Hepatocyte (in vitro differentiated cells): ENCODE results near the gene PEX11B. TPM values are rescaled to one million over a fixed set of nuclear protein-coding genes. Genes with fewer than 3 reads are reported as not detected.

Source experiments
- DNase-seq: peaks from one replicate; pipeline ENCODE4 v3.0.0-alpha.2; 2016; ENCODE audit warnings: low spot score
- H2AFZ ChIP-seq: fragments of 200-600 bp; sonication (generic); 2 replicates; pipeline ENCODE4 v1.6.0; 2016; ENCODE audit warnings: antibody characterized with exemption, mild to moderate bottlenecking
- H3K27ac ChIP-seq: fragments of 200-600 bp; sonication (generic); 2 replicates; pipeline ENCODE4 v1.5.1; 2016; ENCODE audit warnings: mild to moderate bottlenecking
- H3K27me3 ChIP-seq: fragments of 200-600 bp; sonication (generic); 2 replicates; pipeline ENCODE4 v1.6.1; 2016
- H3K36me3 ChIP-seq: fragments of 200-600 bp; sonication (generic); replicated peaks from 2 replicates; pipeline ENCODE4 v1.5.1; 2016; ENCODE audit warnings: low read depth; ENCODE audit not compliant: insufficient read depth
- H3K4me1 ChIP-seq: fragments of 200-600 bp; sonication (generic); 2 replicates; pipeline ENCODE4 v1.5.1; 2016; ENCODE audit warnings: mild to moderate bottlenecking, moderate library complexity; ENCODE audit not compliant: insufficient read depth
- H3K4me2 ChIP-seq: fragments of 200-600 bp; sonication (generic); 2 replicates; pipeline ENCODE4 v1.6.0; 2016
- H3K4me3 ChIP-seq: fragments of 200-600 bp; sonication (generic); 2 replicates; pipeline ENCODE4 v1.5.1; 2016; ENCODE audit warnings: mild to moderate bottlenecking
- H3K79me2 ChIP-seq: fragments of 200-600 bp; sonication (generic); 2 replicates; pipeline ENCODE4 v1.6.0; 2017; ENCODE audit warnings: mild to moderate bottlenecking
- H3K9me2 ChIP-seq: fragments of 200-600 bp; sonication (generic); replicated peaks from 2 replicates; pipeline ENCODE4 v1.6.0; 2017; ENCODE audit warnings: mild to moderate bottlenecking; ENCODE audit not compliant: insufficient read depth
- H3K9me3 ChIP-seq: fragments of 200-600 bp; sonication (generic); 2 replicates; pipeline ENCODE4 v1.5.1; 2016; ENCODE audit warnings: low read depth, mild to moderate bottlenecking
- H4K20me1 ChIP-seq: fragments of 200-600 bp; sonication (generic); 2 replicates; pipeline ENCODE4 v1.6.0; 2016; ENCODE audit warnings: mild to moderate bottlenecking; ENCODE audit not compliant: insufficient read depth, poor library complexity, severe bottlenecking
- EZH2 ChIP-seq: fragments of 200-600 bp; sonication (generic); IDR thresholded peaks from 2 replicates; pipeline ENCODE4 v1.6.1; 2016; ENCODE audit warnings: antibody characterized with exemption, mild to moderate bottlenecking, borderline replicate concordance
- EZH2phosphoT487 ChIP-seq: fragments of 200-600 bp; sonication (generic); IDR thresholded peaks from one replicate; pipeline ENCODE4 v1.6.1; 2018; ENCODE audit warnings: antibody characterized with exemption, mild to moderate bottlenecking, low read depth, moderate library complexity; ENCODE audit not compliant: unreplicated experiment, severe bottlenecking
- WGBS: methylation state at CpG from one replicate; pipeline ENCODE4 v1.1.6; 2016; ENCODE audit warnings: low lambda C conversion rate; ENCODE audit errors: missing lambda C conversion rate; 5-methylcytosine and 5-hydroxymethylcytosine counted together
- polyA plus RNA-seq: library from polyadenylated mRNA; unstranded; fragments of >200 nt; fragmentation: Nextera tagmentation; extraction: Ambion mirVana; gene quantifications from 2 replicates; pipeline ENCODE4 v1.2.1, GENCODE V29; 2016
- total RNA-seq: library from RNA; depleted of rRNA; stranded (reverse); fragments of >200 nt; gene quantifications from 2 replicates; pipeline ENCODE4 v1.2.3, GENCODE V29; 2014
- TF ChIP-seq, protein P1 (sequence below): fragments of 200-600 bp; sonication (generic); IDR thresholded peaks from 2 replicates; pipeline ENCODE4 v1.5.1; 2016; ENCODE audit warnings: antibody characterized with exemption, mild to moderate bottlenecking; ENCODE audit not compliant: poor library complexity

Gene PEX11B
- total and polyA plus RNA-seq, 2 experiments from 2014 or later = 28.1 to 30.4 TPM

GRCh38 chr1:145959957-145960467 lies 41.5 kb upstream of the PEX11B start:
- no peak for TF ChIP-seq EZH2
- TF ChIP-seq, protein P1, sequence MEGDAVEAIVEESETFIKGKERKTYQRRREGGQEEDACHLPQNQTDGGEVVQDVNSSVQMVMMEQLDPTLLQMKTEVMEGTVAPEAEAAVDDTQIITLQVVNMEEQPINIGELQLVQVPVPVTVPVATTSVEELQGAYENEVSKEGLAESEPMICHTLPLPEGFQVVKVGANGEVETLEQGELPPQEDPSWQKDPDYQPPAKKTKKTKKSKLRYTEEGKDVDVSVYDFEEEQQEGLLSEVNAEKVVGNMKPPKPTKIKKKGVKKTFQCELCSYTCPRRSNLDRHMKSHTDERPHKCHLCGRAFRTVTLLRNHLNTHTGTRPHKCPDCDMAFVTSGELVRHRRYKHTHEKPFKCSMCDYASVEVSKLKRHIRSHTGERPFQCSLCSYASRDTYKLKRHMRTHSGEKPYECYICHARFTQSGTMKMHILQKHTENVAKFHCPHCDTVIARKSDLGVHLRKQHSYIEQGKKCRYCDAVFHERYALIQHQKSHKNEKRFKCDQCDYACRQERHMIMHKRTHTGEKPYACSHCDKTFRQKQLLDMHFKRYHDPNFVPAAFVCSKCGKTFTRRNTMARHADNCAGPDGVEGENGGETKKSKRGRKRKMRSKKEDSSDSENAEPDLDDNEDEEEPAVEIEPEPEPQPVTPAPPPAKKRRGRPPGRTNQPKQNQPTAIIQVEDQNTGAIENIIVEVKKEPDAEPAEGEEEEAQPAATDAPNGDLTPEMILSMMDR = no peak
- no peak for TF ChIP-seq EZH2phosphoT487
- H2AFZ ChIP-seq = peak overlapping the region; percentile 24
- peaks cover 29% of the 10 kb centered on the region for H3K27me3 ChIP-seq
- H3K4me3 ChIP-seq = peak overlapping the region; percentile 31
- DNase-seq = no peak
- H3K4me1 ChIP-seq = peaks cover 36% of the 10 kb centered on the region
- no peaks in the 10 kb centered on the region for H3K36me3 ChIP-seq
- H4K20me1 ChIP-seq = no peaks in the 10 kb centered on the region
- H3K79me2 ChIP-seq = peaks cover 9% of the 10 kb centered on the region
- WGBS = 9% methylated on average over 12 of the region's 12 CpGs
- peak overlapping the region; percentile 36 for H3K27ac ChIP-seq
- H3K9me2 ChIP-seq = no peaks in the 10 kb centered on the region
- no peaks in the 10 kb centered on the region for H3K9me3 ChIP-seq
- peak overlapping the region; percentile 94 for H3K4me2 ChIP-seq

GRCh38 chr1:145959333-145959732 lies 40.8 kb upstream of the PEX11B start:
- H3K27ac ChIP-seq = no peak overlapping the region

DNA sequence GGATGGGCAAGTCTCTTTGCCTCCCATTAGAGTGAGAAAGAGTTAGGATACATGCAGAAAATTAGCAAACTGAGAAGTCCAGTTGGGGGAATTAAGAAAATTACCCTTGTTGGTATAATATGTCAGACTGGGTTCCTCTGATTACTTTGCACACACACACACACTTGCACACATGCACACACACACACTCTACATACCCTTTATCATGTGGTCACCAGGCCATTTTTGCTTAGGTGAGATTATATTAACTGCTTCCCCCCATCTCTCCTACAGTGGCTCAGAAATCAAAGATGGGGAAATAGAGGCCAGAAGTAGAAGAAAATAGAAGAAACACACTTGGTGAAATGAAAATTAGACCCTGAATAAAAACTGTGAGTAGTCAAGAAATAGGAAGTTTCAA lies 40.2 kb upstream of the PEX11B start:
- no peak overlapping the region for H3K4me2 ChIP-seq
- no peak overlapping the region for H2AFZ ChIP-seq

More at GRCh38 chr1:145959333-145959732, 40.8 kb upstream of the PEX11B start:
- no peaks in the 10 kb centered on the region for H3K9me2 ChIP-seq
- H3K4me1 ChIP-seq = peaks cover 43% of the 10 kb centered on the region
- no peak overlapping the region for H3K4me3 ChIP-seq
- H3K4me2 ChIP-seq = no peak overlapping the region
- H3K79me2 ChIP-seq = peaks cover 16% of the 10 kb centered on the region
- no peak overlapping the region for H2AFZ ChIP-seq
- H3K36me3 ChIP-seq = no peaks in the 10 kb centered on the region
- H3K27me3 ChIP-seq = peaks cover 29% of the 10 kb centered on the region
- TF ChIP-seq, protein P1 = no peak
- TF ChIP-seq EZH2phosphoT487 (no peak), EZH2 (no peak)
- no peaks in the 10 kb centered on the region for H3K9me3 ChIP-seq
- DNase-seq = no peak
- H4K20me1 ChIP-seq = no peaks in the 10 kb centered on the region

More for the DNA sequence above, 40.2 kb upstream of the PEX11B start:
- Histone ChIP-seq H3K4me3 (no peak overlapping the region), H4K20me1 (no peaks in the 10 kb centered on the region), H3K27ac (no peak overlapping the region), H3K27me3 (peaks cover 29% of the 10 kb centered on the region), H3K9me2 (no peaks in the 10 kb centered on the region), H3K9me3 (no peaks in the 10 kb centered on the region), H3K36me3 (no peaks in the 10 kb centered on the region), H3K79me2 (peaks cover 22% of the 10 kb centered on the region), H3K4me1 (peaks cover 42% of the 10 kb centered on the region)
- TF ChIP-seq EZH2 = no peak
- TF ChIP-seq, protein P1 = no peak
- no peak for DNase-seq
